HCT116 (cell line): ENCODE results near the gene LRBA. TPM values are rescaled to one million over a fixed set of nuclear protein-coding genes. Genes with fewer than 3 reads are reported as not detected.

Source experiments
- ATAC-seq: fragments of 200-7000 bp; cut with Tn5 transposase; 2 replicates; pipeline ENCODE4 v1.9.1; 2020; ENCODE audit warnings: mild to moderate bottlenecking, moderate library complexity
- BruUV-seq: library from RNA; stranded (reverse); fragments of 400-500 nt; replicated peaks from 2 replicates; lab custom pipeline; 2021; lab: Mats Ljungman, UMichigan
- CTCF ChIA-PET: fragments of 300-600 bp; sonication (Branson Sonifier 250); formaldehyde crosslinking; loops from one replicate; lab custom pipeline; 2021; ENCODE audit warnings: antibody characterized with exemption; lab: Charles Lee
- POLR2A ChIA-PET: fragments of 300-600, 350-600 bp; sonication (Branson Sonifier 250); formaldehyde crosslinking; loops from one replicate; lab custom pipeline; 2021; ENCODE audit warnings: antibody characterized with exemption; lab: Charles Lee
- RAD21 ChIA-PET, 2 experiments: fragments of 300-600 bp; sonication (Branson Sonifier 250); formaldehyde crosslinking; loops; one replicate each; lab custom pipeline; 2023; ENCODE audit warnings: low total read pairs in 2 of 2; ENCODE audit not compliant: uncharacterized antibody in 2 of 2, unreplicated experiment in 2 of 2, low non-redundant PET in 1 of 2; lab: Charles Lee
- DNase-seq: peaks from one replicate; pipeline ENCODE4 v3.0.0-alpha.2; 2010; ENCODE audit warnings: low read depth, low spot score
- H2AFZ ChIP-seq: fragments of 200-600 bp; shearing (Covaris generic), sonication (generic); 2 replicates; pipeline ENCODE4 v1.6.1; 2017; ENCODE audit warnings: low read depth, mixed run types, mixed read lengths, antibody characterized with exemption, low read length; ENCODE audit not compliant: poor library complexity, severe bottlenecking
- H3K27ac ChIP-seq: 2 replicates; pipeline ENCODE4 v1.5.1; 2012; ENCODE audit warnings: low read depth, low read length
- H3K27me3 ChIP-seq: fragments of 200-600 bp; sonication (generic); 2 replicates; pipeline ENCODE4 v1.6.1; 2016; ENCODE audit warnings: mixed run types, low read length, mixed read lengths; ENCODE audit not compliant: insufficient read depth
- H3K36me3 ChIP-seq, 2 experiments: fragments of 200-500 bp in 1 of 2; fragments of 200-600 bp in 1 of 2; sonication (Bioruptor generic) in 1 of 2; sonication (generic) in 1 of 2; 2 replicates each; pipeline versions ENCODE4 v1.5.1 to v1.6.1; 2014 to 2016; ENCODE audit warnings: low read length in 2 of 2, inconsistent platforms in 1 of 2, mixed read lengths in 1 of 2, mixed run types in 1 of 2; ENCODE audit not compliant: insufficient read depth in 2 of 2, control insufficient read depth in 1 of 2
- H3K4me1 ChIP-seq, 2 experiments: fragments of 200-600 bp in 1 of 2; sonication (generic) in 1 of 2; 2 replicates each; pipeline versions ENCODE4 v1.5.1 to v1.6.1; 2012 to 2017; ENCODE audit warnings: low read length in 2 of 2, inconsistent platforms in 1 of 2, mild to moderate bottlenecking in 1 of 2, mixed read lengths in 1 of 2, mixed run types in 1 of 2, moderate library complexity in 1 of 2; ENCODE audit not compliant: insufficient read depth in 2 of 2, control insufficient read depth in 1 of 2
- H3K4me2 ChIP-seq: fragments of 200-600 bp; sonication (generic); 2 replicates; pipeline ENCODE4 v1.6.1; 2017; ENCODE audit warnings: mixed run types, low read length, mixed read lengths
- H3K4me3 ChIP-seq, 2 experiments: fragments of 200-600 bp in 1 of 2; sonication (generic) in 1 of 2; replicated peaks in 1 of 2; 2 replicates each; pipeline ENCODE4 v1.5.1; 2011 to 2016; ENCODE audit warnings: low read length in 2 of 2, control low read depth in 1 of 2, low read depth in 1 of 2, mild to moderate bottlenecking in 1 of 2, mixed read lengths in 1 of 2, mixed run types in 1 of 2
- H3K79me2 ChIP-seq: fragments of 200-600 bp; sonication (generic); 2 replicates; pipeline ENCODE4 v1.6.1; 2017; ENCODE audit warnings: mild to moderate bottlenecking, mixed run types, low read length, moderate library complexity, mixed read lengths; ENCODE audit not compliant: insufficient read depth
- H3K9ac ChIP-seq: fragments of 200-600 bp; sonication (generic); 2 replicates; pipeline ENCODE4 v1.6.1; 2016; ENCODE audit warnings: low read length, mixed read lengths
- H3K9me2 ChIP-seq: fragments of 200-600 bp; sonication (generic), shearing (Covaris generic); 2 replicates; pipeline ENCODE4 v1.6.1; 2017; ENCODE audit warnings: mixed run types, mild to moderate bottlenecking, moderate library complexity; ENCODE audit not compliant: insufficient read depth
- H3K9me3 ChIP-seq, 2 experiments: fragments of 200-500 bp in 1 of 2; fragments of 200-600 bp in 1 of 2; sonication (Bioruptor generic) in 1 of 2; sonication (generic) in 1 of 2; 2 replicates each; pipeline ENCODE4 v1.6.1; 2014 to 2017; ENCODE audit warnings: low read length in 2 of 2, mixed read lengths in 2 of 2, inconsistent platforms in 1 of 2, low read depth in 1 of 2, mild to moderate bottlenecking in 1 of 2, mixed run types in 1 of 2, moderate library complexity in 1 of 2; ENCODE audit not compliant: control insufficient read depth in 1 of 2, insufficient read depth in 1 of 2
- H4K20me1 ChIP-seq: fragments of 200-600 bp; sonication (generic), shearing (Covaris generic); 2 replicates; pipeline ENCODE4 v1.6.1; 2017; ENCODE audit warnings: mixed run types, mild to moderate bottlenecking, moderate library complexity; ENCODE audit not compliant: insufficient read depth
- CBX3 ChIP-seq: IDR thresholded peaks from 2 replicates; pipeline ENCODE4 v1.6.1; 2012; ENCODE audit warnings: low read depth
- CEBPB ChIP-seq: IDR thresholded peaks from 2 replicates; pipeline ENCODE4 v1.6.1; 2012; ENCODE audit warnings: low read depth
- EGR1 ChIP-seq: IDR thresholded peaks from 2 replicates; pipeline ENCODE4 v1.6.1; 2012; ENCODE audit warnings: low read depth
- ELF1 ChIP-seq: IDR thresholded peaks from 2 replicates; pipeline ENCODE4 v1.6.1; 2012; ENCODE audit warnings: low read depth, borderline replicate concordance
- EZH2 ChIP-seq: fragments of 200-600 bp; sonication (generic); IDR thresholded peaks from 2 replicates; pipeline ENCODE4 v1.6.1; 2017; ENCODE audit warnings: antibody characterized with exemption, mixed run types
- EZH2phosphoT487 ChIP-seq: fragments of 200-600 bp; IDR thresholded peaks from 2 replicates; pipeline ENCODE4 v1.6.1; 2018; ENCODE audit warnings: antibody characterized with exemption, borderline replicate concordance
- FOSL1 ChIP-seq: IDR thresholded peaks from 2 replicates; pipeline ENCODE4 v1.6.1; 2012; ENCODE audit warnings: low read depth
- JUND ChIP-seq: IDR thresholded peaks from 2 replicates; pipeline ENCODE4 v1.6.1; 2012
- POLR2AphosphoS5 ChIP-seq: IDR thresholded peaks from 2 replicates; pipeline ENCODE4 v1.6.1; 2011; ENCODE audit warnings: mild to moderate bottlenecking, low read depth, low read length, moderate library complexity
- RAD21 ChIP-seq: IDR thresholded peaks from 2 replicates; pipeline ENCODE4 v1.6.1; 2012; ENCODE audit warnings: low read depth, mild to moderate bottlenecking
- SIN3A ChIP-seq: IDR thresholded peaks from 2 replicates; pipeline ENCODE4 v1.6.1; 2012; ENCODE audit warnings: low read depth
- SP1 ChIP-seq: IDR thresholded peaks from 2 replicates; pipeline ENCODE4 v1.6.1; 2012; ENCODE audit warnings: low read depth
- SRF ChIP-seq: IDR thresholded peaks from 2 replicates; pipeline ENCODE4 v1.6.1; 2012; ENCODE audit warnings: low read depth
- TCF7L2 ChIP-seq: IDR thresholded peaks from 2 replicates; pipeline ENCODE4 v1.7.0; 2011; ENCODE audit warnings: borderline replicate concordance, inconsistent platforms; ENCODE audit not compliant: insufficient read depth, insufficient read length; ENCODE audit errors: extremely low read depth
- ZNF274 ChIP-seq: fragments of 200-500 bp; sonication (Bioruptor generic); IDR thresholded peaks from 2 replicates; pipeline ENCODE4 v1.6.1; 2014; ENCODE audit warnings: mild to moderate bottlenecking, low read depth, low read length, inconsistent platforms
- intact Hi-C: fragments of 100-400 bp; cut with micrococcal nuclease; formaldehyde crosslinking; loops from 2 replicates; pipeline ENCODE4 v1.10.0; 2022
- total RNA-seq: library from RNA; stranded (reverse); gene quantifications from one replicate; pipeline ENCODE4 v1.2.1, GENCODE V29; 2021; ENCODE audit not compliant: unreplicated experiment
- TF ChIP-seq, protein P1 (sequence below): IDR thresholded peaks from 2 replicates; pipeline ENCODE4 v1.6.1; 2012
- TF ChIP-seq, protein P2 (sequence below): IDR thresholded peaks from 2 replicates; pipeline ENCODE4 v1.6.1; 2012
- TF ChIP-seq, protein P3 (sequence below), 3 experiments: fragments of 200-600 bp in 1 of 3; sonication (generic) in 1 of 3; IDR thresholded peaks in 2 of 3; conservative IDR thresholded peaks in 1 of 3; 2 replicates each; pipeline ENCODE4 v1.5.1; 2012 to 2017; ENCODE audit warnings: low read depth in 2 of 3, low read length in 2 of 3, antibody characterized with exemption in 1 of 3, borderline replicate concordance in 1 of 3, control low read depth in 1 of 3, mild to moderate bottlenecking in 1 of 3, mixed read lengths in 1 of 3, mixed run types in 1 of 3, moderate library complexity in 1 of 3; ENCODE audit not compliant: insufficient read depth in 1 of 3

The LRBA gene
- total RNA-seq, 1 experiment from 2014 or later, result 79.8 TPM

DNA sequence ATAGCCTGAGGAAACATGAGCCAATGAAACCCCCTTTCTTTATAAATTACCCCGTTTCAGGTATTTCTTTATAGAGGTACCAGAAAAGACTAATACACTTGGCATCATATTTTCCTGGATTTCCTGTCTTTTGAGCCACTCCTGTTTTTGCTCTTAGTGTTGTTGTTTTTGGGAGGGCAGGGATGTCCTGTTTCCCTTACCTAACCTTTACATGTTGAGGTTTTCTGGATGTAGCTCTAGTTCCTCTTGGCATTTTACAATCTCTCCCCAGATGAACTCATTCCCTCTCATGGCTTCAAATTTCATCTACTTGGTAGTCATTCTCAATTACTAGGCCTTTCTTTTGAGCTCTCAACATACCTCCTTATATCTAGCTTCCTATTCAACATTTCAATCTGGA lies 537.2 kb downstream of the LRBA start:
- H3K27me3 ChIP-seq, result no peaks in the 10 kb centered on the region
- no peaks in the 10 kb centered on the region for H3K9me3 ChIP-seq
- H3K4me3 ChIP-seq, result no peak overlapping the region
- no peak overlapping the region for H3K9ac ChIP-seq
- no TSS peak for BruUV-seq
- H3K4me1 ChIP-seq, result no peaks in the 10 kb centered on the region
- CTCF ChIA-PET, result no interaction called here
- no peak overlapping the region for H3K4me2 ChIP-seq
- H4K20me1 ChIP-seq, result no peaks in the 10 kb centered on the region
- DNase-seq, result no peak
- no peaks in the 10 kb centered on the region for H3K79me2 ChIP-seq
- POLR2A ChIA-PET, result no interaction called here
- TF ChIP-seq TCF7L2, result no peak
- TF ChIP-seq, protein P1, sequence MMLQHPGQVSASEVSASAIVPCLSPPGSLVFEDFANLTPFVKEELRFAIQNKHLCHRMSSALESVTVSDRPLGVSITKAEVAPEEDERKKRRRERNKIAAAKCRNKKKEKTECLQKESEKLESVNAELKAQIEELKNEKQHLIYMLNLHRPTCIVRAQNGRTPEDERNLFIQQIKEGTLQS, result no peak
- no peak for TF ChIP-seq ELF1
- TF ChIP-seq, protein P2, sequence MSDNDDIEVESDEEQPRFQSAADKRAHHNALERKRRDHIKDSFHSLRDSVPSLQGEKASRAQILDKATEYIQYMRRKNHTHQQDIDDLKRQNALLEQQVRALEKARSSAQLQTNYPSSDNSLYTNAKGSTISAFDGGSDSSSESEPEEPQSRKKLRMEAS, result no peak
- no peak for TF ChIP-seq SIN3A
- no peak for TF ChIP-seq POLR2AphosphoS5
- TF ChIP-seq, protein P3, sequence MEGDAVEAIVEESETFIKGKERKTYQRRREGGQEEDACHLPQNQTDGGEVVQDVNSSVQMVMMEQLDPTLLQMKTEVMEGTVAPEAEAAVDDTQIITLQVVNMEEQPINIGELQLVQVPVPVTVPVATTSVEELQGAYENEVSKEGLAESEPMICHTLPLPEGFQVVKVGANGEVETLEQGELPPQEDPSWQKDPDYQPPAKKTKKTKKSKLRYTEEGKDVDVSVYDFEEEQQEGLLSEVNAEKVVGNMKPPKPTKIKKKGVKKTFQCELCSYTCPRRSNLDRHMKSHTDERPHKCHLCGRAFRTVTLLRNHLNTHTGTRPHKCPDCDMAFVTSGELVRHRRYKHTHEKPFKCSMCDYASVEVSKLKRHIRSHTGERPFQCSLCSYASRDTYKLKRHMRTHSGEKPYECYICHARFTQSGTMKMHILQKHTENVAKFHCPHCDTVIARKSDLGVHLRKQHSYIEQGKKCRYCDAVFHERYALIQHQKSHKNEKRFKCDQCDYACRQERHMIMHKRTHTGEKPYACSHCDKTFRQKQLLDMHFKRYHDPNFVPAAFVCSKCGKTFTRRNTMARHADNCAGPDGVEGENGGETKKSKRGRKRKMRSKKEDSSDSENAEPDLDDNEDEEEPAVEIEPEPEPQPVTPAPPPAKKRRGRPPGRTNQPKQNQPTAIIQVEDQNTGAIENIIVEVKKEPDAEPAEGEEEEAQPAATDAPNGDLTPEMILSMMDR (IDR thresholded peaks at IDR 0.05 in 2 of 3, conservative IDR thresholded peaks at IDR 0.05 in 1 of 3; ENCODE audit: borderline replicate concordance in 1 of 3, insufficient read depth in 1 of 3, low read depth in 2 of 3, low read length in 2 of 3), result no peak
- TF ChIP-seq CBX3, result no peak
- TF ChIP-seq JUND, result no peak
- no peak for TF ChIP-seq SP1
- no peak for TF ChIP-seq EZH2
- TF ChIP-seq EGR1, result no peak
- TF ChIP-seq FOSL1, result no peak
- TF ChIP-seq RAD21, result no peak
- TF ChIP-seq ZNF274, result no peak
- no peak for TF ChIP-seq CEBPB
- no peak for TF ChIP-seq SRF
- TF ChIP-seq EZH2phosphoT487, result no peak
- no peak overlapping the region for H3K27ac ChIP-seq
- intact Hi-C loops, result no loop called here
- ATAC-seq, result no peak
- H3K9me2 ChIP-seq, result no peaks in the 10 kb centered on the region
- H2AFZ ChIP-seq, result no peak overlapping the region
- RAD21 ChIA-PET, result no interaction called here
- H3K36me3 ChIP-seq, result no peaks in the 10 kb centered on the region
